ENCODE measurements around the gene NAP1L1.
"Not testable (repeated sequence)": the region's sequence is repeated elsewhere in the genome, so short reads cannot be mapped to it uniquely, and the experiment has no call there.

Gene NAP1L1

GRCh38 chr12:76020281-76020680, 64.2 kb downstream of the NAP1L1 start:
- peak in 2 of 4 experiments; percentile 6 to 10 for DNase-seq

- DNase-seq: no peak
These were observed 65.8 kb downstream of the NAP1L1 start for GRCh38 chr12:76018672-76019071.

GRCh38 chr12:76018111-76018510, 66.4 kb downstream of the NAP1L1 start:
- no peak for DNase-seq

GRCh38 chr12:76014007-76014406, 70.5 kb downstream of the NAP1L1 start:
- DNase-seq: no peak

GRCh38 chr12:76013603-76014002, 70.9 kb downstream of the NAP1L1 start:
- DNase-seq: no peak

- no peak for DNase-seq
These were observed 71.8 kb downstream of the NAP1L1 start for GRCh38 chr12:76012644-76013043.

- no peak for DNase-seq
These were observed 73.6 kb downstream of the NAP1L1 start for GRCh38 chr12:76010732-76011458.

GRCh38 chr12:76008428-76008827, 76.1 kb downstream of the NAP1L1 start:
- no peak for DNase-seq

- DNase-seq: no peak
These were observed 76.8 kb downstream of the NAP1L1 start for GRCh38 chr12:76007640-76008039.

GRCh38 chr12:76006028-76006925, 78.2 kb downstream of the NAP1L1 start:
- DNase-seq: no peak

GRCh38 chr12:76003355-76003638, 81.2 kb downstream of the NAP1L1 start:
- DNase-seq: no peak

- DNase-seq: no peak
These were observed 81.7 kb downstream of the NAP1L1 start for GRCh38 chr12:76002598-76003354.

GRCh38 chr12:75998292-75999063, 86.0 kb downstream of the NAP1L1 start:
- no peak for DNase-seq

- DNase-seq: no peak
These were observed 86.8 kb downstream of the NAP1L1 start for GRCh38 chr12:75997658-75998057.

GRCh38 chr12:75996861-75997447, 87.5 kb downstream of the NAP1L1 start:
- DNase-seq: no peak

- DNase-seq: no peak
These were observed 88.8 kb downstream of the NAP1L1 start for GRCh38 chr12:75995691-75996090.

GRCh38 chr12:75994069-75994740, 90.3 kb downstream of the NAP1L1 start:
- DNase-seq: no peak

- DNase-seq: no peak
These were observed 92.7 kb downstream of the NAP1L1 start for GRCh38 chr12:75991753-75992152.

GRCh38 chr12:75990189-75990912, 94.1 kb downstream of the NAP1L1 start:
- no peak for DNase-seq

GRCh38 chr12:75987709-75988108, 96.8 kb downstream of the NAP1L1 start:
- not testable (repeated sequence) for DNase-seq
